Stimulated activated CD4-positive, alpha-beta T cell treated with anti-CD3 and anti-CD28 coated beads, Interleukin-1b, Interleukin-23, amount 100 ng/mL, for 1 hour (primary cell): ENCODE data around the gene GRAP.

ENCODE experiments used
- DNase-seq, 2 donors: peaks; one replicate each; pipeline ENCODE4 v3.0.0-alpha.2; 2020; ENCODE audit warnings: low read depth in 2 of 2

The GRAP gene

GRCh38 chr17:18984273-18985114, 62.3 kb downstream of the GRAP start:
- DNase-seq = no peak

DNA sequence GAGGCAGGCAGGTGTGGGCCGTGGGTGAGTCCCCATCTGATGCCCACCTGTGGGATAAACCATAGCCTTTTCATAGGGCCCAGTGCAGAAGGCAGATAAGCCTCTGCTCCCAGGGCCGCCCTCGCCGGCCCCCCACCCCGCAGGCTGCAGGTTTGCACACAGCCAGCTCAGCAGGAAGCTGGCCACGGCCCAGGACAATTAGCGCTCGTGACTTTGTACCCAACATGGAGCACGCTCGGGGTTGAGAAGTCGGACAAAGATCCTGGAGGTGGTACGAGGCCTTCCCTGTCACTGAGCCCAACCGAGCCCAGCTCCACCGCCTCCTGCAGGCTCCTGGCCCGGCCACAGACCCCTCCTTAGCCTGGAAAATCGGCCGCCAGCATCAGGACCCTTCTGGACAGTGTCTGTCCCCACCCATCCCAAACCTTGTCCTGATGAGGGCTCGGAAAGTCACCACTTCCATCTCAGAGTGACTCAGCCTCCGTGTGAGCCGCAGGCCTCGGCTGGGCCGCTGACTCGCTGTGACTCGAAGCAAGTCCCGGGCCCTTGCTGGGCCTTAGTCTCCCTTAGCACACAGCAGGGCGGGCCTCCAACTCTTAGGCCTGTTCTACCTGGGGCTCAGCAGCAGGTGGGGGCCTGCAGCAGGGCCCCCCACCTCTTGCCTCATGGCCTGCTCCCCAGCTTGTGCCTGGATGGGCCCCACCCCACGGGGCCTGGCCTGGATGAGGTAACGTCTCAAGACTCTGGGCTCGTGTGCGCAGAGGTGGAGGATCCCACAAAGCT, 64.9 kb downstream of the GRAP start:
- no peak for DNase-seq

DNA sequence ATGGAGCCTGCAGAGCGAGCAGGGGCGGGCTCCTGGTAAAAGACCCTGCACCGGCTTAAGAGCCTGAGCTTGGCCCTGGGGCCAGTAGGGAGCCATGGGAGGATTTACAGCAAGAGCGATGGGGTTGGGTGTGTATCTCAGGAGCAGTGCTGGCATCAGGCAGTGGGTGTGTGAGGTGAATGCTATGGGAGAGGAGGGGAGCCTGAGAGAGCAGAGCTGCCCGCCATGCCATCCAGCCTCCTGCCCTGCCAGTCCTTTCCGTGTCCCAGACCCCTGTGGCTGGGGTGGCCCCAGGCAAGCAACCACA, 65.5 kb downstream of the GRAP start:
- no peak for DNase-seq

DNA sequence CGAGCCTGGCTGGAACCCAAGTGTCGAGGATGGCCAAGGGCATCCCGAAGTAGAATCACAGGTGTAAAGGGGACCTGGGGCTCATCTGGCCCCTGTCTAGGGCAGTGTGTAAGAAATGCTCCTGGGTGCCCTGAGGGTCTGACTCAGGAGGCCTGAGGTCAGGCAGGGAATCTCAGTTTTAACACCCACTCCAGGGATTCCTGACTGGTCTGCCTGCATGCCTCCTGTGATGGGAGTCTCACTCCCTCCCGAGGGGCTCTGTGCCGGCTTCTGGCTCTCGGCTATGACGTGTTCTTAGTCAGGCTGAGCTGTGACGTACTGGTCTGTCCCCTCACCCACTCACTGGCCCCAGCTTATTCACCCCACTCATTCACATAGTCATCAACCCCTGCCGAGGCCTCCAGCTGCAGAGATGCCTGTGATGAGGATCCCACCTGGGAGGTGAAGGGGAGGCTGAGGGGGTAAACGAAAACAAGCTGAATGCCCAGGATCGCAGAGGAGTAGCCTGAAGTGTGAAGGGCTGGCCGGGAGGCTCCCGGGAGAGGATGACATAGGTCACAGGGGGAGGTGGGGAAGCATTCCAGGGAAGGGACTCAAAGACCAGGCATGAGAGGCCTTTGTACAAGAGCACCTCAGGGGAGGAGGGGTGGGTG, 65.9 kb downstream of the GRAP start:
- DNase-seq = no peak

GRCh38 chr17:18978655-18979054, 68.1 kb downstream of the GRAP start:
- no peak for DNase-seq

DNA sequence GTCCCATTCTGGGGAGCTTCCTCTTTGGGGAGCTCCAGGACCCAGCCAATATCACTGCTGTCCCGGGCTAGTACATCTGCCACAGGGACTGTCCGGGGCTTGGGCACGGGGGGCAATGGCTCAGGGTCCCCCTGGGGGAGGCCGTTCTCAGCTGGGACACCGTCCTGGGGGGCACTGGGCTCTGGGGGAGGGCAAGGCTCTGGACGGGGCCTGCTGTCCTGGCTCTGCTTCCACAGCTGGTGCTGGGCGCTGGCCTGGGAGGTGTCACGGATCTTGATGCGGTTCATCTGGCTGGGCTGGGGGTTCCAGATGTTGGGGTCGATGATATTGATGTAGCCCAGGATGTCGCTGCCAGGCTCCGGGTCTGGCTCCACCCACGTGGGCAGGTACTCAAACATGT, 68.7 kb downstream of the GRAP start:
- no peak for DNase-seq

DNA sequence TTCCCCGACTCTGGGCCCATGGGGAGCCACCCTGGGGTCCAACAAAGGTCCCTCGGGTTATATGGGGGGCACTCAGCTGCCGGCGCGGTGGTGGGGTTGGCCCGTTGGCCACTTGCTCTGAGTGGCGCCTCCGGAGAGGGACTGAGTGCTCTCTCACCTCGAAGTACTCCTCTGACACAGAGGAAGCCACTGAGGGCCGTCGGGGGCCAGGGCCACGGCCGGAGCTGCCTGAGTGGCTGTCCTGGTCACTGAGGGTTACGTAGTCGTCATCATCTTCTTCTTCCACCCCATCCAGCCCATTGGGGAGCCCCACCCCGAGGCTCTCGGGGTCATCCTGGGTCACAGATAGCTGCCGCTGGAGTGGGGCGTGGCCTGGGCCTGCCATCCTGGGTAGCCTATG, 69.1 kb downstream of the GRAP start:
- no peak for DNase-seq

DNA sequence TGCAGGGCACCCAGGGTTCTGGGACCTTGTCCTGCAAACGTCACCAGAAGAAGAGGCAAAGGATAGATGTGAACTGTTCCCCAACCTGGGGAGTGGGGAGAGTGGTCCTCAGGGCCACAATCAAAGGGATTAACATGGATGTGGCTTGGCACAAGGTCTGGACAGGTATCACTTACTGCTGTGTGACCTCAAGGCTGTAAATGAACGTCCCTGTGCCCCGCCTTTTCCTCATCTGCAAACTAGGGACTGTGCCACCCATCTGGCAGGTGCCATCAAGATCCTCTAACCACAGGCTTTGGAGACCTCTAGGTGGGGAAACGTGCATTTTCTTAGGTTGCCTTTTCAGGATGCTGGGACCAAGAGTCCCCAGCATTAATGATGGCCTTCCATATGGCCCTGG, 69.7 kb downstream of the GRAP start:
- no peak for DNase-seq

DNA sequence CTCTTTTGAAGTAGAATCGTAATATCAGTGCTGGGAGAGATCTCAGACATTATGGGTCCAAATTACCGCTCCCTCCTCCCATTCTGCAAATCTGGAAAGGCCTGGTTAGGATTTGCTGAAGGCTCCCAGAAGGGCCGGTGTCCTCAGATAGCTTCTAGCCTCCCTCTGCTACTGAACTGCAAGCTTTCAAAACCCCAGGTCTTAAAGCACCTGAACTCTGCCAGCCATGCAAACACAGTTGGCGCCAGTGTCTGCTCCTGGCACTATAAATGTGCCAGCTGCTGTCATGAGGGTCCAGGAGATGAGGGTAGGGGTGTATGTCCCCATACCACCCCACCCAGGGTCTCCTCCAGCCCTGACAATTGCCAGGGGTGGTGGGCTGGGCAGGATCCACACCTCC, 70.6 kb downstream of the GRAP start:
- no peak for DNase-seq

DNA sequence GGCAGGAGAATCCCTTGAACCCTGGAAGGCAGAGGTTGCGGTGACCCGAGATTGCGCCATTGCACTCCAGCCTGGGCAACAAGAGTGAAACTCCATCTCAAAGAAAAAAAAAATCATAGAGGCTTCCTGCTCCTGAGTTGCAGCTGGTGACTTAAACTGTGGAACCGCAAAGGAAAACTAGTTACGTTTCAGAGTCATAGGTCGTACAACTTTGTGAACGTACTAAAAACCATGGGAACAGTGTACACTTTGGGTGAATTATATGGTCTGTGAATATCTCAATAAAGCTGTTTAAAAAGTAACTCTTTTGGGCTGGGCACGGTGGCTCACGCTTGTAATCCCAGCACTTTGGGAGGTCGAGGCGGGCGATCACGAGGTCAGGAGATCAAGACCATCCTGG, 71.2 kb downstream of the GRAP start:
- no peak for DNase-seq

- DNase-seq = no peak
Measured at GRCh38 chr17:18974407-18975149, 72.2 kb downstream of the GRAP start.

GRCh38 chr17:18971801-18972200, 75.0 kb downstream of the GRAP start:
- DNase-seq = no peak
